GM12873 (cell line): ENCODE measurements around the gene RABGAP1.

ENCODE experiments used
- TF ChIP-seq, protein P1 (sequence below): IDR thresholded peaks from 2 replicates; pipeline ENCODE4 v1.5.1; 2012; ENCODE audit warnings: low read depth, mild to moderate bottlenecking, moderate library complexity, low read length, control low read depth; ENCODE audit not compliant: insufficient read depth; ENCODE audit errors: missing control alignments

RABGAP1 gene

DNA sequence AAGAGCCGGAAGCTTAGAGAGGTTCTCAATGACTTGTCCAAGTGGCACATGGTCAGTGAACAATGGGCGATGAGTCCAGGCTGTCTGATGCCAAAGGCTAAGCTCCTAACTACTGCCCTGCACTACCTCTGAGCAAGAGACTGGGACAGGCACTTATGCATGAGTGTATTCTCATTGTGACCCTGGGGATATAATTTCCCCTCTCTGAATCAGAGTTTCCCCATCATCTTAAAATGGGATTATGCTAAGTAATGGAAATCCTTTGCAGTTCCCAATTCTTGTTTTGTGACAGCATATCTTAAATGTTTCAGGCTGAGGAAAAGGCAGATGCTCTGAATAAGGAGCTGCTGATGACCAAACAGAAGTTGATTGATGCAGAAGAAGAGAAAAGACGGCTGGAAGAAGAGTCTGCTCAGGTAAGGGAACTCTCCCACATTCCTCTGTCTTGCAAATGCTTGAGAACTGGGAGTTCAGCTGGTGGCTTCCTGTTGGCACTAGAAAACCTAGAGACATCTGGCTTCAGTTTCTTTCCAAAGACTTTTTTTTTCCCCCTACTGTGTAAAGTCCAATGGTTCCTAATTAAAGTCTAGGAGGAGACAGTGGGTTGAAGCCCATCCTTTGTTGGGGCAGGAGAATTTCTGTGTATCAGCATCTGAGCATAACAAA lies 156.7 kb downstream of the RABGAP1 start:
- TF ChIP-seq, protein P1, sequence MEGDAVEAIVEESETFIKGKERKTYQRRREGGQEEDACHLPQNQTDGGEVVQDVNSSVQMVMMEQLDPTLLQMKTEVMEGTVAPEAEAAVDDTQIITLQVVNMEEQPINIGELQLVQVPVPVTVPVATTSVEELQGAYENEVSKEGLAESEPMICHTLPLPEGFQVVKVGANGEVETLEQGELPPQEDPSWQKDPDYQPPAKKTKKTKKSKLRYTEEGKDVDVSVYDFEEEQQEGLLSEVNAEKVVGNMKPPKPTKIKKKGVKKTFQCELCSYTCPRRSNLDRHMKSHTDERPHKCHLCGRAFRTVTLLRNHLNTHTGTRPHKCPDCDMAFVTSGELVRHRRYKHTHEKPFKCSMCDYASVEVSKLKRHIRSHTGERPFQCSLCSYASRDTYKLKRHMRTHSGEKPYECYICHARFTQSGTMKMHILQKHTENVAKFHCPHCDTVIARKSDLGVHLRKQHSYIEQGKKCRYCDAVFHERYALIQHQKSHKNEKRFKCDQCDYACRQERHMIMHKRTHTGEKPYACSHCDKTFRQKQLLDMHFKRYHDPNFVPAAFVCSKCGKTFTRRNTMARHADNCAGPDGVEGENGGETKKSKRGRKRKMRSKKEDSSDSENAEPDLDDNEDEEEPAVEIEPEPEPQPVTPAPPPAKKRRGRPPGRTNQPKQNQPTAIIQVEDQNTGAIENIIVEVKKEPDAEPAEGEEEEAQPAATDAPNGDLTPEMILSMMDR = no peak

DNA sequence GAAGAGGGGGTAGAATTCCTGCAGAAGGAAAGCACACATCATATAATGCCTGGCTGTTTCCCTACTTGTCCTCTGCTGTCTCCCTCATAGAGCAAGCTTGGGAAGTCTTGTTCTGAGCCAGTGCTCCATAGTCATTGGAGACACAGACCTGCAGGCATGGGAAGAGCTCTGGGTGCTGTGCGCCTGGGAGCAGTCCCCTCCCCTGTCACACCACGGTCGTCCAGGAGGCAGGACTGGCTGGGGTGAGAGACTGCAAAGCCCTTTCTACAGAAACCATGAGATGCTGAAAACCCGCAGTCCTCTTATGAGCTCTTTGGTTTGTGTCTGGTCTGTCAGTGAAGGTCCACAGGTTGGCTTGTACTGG lies 157.3 kb downstream of the RABGAP1 start:
- TF ChIP-seq, protein P1 = no peak

DNA sequence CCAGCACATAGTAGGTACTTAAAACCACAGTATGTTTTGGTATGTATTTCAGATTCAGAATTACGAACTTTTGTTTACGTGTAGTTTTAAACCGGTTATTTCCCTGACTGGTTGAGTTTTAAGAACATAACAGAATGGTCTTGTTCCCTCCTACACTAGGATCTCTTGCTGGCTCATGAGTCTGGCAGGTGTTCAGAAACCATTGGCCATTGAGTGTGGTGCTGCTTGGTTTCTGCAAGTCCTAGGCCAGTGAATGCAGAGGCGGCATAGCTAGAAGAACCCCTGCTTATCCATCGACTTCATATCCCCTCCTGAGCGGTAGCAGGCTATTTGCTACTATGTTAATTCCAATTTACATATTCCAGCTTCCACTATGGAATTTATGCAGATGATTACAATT lies 158.2 kb downstream of the RABGAP1 start:
- TF ChIP-seq, protein P1 = no peak

DNA sequence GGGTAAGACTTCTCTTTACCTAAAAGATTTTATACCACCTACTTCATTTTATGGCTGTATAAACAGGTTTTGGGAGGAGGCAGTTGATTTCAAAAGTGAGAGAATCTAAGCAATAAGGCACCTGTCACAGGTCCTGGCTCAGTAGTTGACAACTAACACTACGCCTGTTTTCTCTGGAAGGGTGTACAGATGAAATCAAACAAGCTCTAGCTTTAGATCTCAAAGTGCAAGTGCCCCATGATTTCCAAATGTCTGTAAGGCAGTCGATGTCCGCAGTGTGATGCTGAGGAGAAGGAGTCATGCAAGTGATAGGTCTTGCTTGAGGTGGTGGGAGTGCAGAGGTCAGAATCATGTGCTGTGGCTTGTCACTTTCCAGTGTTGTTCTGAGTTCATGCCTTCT lies 158.7 kb downstream of the RABGAP1 start:
- TF ChIP-seq, protein P1 = no peak

DNA sequence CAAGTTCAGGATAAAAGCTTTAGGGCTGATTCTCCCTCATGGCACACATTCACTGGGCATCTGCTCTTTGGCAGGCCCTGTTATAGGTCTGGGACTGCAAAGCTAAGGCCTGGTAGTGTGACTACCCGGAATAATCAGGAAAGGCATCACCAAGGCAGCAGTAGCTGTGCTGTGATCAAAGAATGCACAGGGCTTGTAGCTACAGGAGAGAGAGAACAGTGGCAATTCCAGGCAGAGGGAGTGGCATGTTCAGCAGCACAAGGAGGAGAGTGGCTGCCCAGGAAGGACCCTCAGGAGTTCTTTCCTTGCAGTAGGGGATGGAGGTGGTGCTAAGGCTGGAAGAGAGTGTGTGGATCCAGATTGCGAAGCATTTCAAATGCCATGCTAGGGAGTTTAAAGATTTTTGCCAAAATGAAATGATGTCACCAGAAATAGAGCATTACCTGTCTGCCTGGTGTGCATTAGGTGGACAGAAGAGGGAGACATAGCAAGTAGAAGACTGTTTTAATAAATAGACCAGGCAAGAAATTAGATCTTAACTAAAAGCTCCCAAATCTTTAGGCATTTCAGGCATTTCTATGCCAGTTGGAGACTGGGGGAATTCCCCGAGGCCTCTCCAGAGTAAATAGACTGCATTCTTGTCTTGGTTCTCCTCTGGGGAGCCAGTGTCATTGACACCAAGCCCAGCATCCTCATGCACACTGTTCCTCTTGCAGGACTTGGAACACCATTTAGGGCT lies 161.7 kb downstream of the RABGAP1 start:
- TF ChIP-seq, protein P1 = peak; percentile 35

DNA sequence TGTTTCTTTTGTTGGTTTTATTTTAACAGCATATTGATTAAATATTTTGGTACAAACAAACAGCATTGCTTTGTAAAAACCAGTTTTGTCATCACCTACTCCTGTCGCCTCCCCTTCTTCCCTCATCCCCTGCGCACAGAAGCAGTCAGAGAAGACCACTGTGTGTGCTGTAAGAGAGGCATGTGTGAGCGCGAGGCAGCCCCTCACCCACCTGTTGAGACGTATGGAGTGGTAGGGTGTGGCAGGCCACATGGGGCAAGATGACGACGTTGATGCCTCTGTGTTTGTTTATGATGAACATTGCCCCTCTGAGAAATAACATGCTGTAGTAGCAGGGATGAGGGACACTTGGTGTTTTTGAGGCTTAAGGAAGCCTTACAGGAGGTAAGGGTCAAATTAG lies 164.0 kb downstream of the RABGAP1 start:
- TF ChIP-seq, protein P1 = no peak

DNA sequence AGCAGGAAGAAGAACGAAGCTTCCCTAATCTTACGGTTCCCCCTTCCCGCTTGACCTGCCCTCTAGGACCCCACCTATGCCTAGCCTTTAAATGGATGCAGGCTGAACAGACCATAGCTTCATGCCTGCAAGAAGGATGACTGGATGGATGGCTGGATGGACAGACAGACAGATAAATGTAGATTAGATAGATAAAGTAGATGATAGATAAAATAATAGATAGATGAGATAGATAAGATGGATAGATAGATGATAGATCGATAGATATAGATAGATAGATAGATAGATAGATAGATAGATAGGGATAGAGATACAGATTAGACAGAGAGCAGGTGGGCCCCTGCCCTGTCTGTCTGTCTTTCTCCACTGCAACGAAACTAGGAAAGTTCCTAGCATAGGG lies 164.7 kb downstream of the RABGAP1 start:
- TF ChIP-seq, protein P1 = no peak
